ENCODE data around the gene CDKN1C.
A peak's percentile ranks its signal among the peaks of the same experiment; 100 is the strongest.
"Not testable (repeated sequence)": the region's sequence is repeated elsewhere in the genome, so short reads cannot be mapped to it uniquely, and the experiment has no call there.

Gene CDKN1C

DNA sequence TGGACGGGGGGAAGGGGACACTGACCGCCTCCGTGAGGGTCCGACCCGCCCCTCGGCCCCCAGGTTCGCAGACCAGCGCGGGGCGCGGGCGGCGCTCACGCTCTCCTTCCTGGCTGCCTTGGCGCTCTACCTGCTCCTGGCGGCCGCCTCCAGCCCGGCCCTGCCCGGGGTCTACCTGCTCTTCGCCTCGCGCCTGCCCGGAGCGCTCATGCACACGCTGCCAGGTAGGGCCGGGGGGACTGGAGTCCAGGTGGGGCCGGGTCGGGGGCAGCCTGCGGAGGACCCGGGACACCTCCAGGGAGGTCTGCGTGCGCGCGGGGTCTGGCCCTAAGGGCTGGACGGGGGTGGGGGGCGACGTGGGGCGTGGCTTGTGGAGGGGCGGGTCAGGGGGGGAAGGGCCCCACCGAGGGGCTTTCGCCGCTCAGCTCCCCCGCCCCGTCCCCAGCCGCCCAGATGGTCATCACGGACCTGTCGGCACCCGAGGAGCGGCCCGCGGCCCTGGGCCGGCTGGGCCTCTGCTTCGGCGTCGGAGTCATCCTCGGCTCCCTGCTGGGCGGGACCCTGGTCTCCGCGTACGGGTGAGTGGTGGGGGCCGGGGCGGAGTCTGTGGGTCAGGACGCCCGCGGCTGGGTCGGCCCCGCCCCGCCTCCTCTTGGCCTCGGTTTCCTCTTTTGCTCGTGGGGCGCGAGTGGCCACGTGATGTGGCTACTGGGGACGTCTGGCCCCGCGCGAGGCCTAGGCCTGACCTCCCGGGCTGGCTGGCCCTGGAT is 23.7 kb upstream of the CDKN1C start:
- DNase-seq (ENCODE audit: low spot score): no peak

DNA sequence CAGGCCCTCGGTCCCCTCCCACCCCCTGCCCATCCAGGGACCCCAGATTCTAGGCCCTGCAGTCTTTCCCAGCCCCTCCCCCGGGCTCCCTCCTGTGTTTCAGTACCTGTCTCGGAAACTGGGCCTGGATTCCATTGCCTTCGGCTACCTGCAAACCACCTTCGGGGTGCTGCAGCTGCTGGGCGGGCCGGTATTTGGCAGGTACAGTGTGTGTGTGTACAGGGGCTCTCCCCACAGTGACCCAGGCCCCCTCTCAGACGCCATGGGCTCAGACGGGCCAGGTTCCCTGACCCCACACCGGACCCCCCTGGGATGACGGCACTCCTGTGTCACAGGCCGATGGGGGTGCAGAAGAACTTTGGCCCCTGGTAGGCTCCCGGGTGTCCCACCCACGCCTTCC is 22.6 kb upstream of the CDKN1C start:
- no peak for DNase-seq (ENCODE audit: low spot score)

DNA sequence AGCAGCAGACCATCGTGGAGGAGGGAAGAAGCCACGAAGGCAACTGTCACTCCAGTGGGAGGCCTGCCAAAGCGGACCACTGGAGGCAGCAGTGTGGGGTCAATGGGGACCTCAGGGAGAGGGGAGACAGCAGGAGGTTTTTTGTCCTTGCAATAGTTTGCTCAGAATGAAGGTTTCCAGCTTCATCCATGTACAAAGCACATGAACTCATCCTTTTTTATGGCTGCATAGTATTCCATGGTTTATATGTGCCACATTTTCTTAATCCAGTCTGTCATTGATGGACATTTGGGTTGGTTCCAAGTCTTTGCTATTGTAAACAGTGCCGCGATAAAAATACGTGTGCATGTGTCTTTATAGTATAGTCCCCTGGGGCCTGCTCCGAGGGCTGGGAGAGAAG is 19.7 kb upstream of the CDKN1C start:
- not testable (repeated sequence) for DNase-seq (ENCODE audit: low spot score)

DNA sequence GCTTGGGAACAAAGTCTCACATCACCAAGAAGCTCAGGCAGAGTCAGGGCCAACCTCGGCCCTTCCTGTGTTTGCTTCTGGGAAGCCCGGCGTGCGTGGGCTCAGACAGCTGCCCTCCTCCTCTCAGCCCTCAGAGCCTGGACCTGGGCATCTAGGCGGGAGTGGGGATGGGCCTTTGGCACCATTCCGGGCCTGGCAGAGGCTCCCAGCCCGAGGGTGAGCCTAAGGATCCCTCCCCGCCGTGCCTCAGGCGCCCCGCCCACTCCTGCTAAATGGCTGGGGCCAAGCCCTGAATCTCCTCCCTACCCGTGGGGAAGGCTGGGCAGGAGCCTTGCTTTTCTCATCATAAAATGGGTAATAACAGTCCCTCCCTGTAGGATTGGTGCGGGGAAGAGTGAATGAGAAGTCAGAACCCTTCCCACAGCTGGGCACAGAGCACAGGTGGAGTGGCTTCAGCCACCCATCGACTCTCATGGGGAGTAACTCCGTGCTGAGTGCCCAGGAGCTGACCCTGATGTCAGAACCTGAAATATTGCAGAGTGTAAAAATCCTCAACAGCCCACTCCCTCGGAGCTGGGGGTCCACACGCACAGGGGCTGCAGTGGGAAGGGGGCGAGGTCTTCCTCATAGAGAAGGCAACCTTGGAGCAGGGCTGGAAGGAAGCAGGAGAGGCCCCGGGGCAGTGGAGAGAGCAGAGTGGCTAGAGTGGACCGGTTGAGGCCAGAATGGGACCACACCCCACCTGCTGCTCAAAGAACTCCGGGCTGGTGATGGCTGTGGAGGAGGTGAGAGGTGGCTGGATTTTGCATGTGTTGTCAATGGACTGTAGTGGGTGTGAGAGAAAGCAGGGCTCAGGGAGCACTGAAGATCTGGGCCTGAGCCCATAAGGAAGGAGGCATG is 18.8 kb upstream of the CDKN1C start:
- DNase-seq (ENCODE audit: low spot score): no peak

DNA sequence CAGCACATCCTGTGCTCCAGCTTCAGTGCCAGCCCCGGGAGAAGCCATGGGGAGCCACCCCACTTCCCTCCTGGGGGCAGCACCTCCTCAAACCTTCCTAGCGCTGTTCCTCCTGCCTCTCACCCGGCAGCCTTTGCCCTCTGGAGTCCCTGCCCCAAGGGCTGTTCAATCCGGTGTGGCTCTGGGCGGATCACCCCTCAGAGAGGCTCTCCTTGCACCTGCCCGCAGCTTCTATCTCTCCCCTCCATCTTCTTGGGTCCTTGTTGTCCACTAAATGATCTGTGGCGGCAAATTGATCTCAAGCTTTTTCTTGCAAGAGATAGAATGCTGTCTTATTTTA is 18.1 kb upstream of the CDKN1C start:
- DNase-seq (ENCODE audit: low spot score): no peak

DNA sequence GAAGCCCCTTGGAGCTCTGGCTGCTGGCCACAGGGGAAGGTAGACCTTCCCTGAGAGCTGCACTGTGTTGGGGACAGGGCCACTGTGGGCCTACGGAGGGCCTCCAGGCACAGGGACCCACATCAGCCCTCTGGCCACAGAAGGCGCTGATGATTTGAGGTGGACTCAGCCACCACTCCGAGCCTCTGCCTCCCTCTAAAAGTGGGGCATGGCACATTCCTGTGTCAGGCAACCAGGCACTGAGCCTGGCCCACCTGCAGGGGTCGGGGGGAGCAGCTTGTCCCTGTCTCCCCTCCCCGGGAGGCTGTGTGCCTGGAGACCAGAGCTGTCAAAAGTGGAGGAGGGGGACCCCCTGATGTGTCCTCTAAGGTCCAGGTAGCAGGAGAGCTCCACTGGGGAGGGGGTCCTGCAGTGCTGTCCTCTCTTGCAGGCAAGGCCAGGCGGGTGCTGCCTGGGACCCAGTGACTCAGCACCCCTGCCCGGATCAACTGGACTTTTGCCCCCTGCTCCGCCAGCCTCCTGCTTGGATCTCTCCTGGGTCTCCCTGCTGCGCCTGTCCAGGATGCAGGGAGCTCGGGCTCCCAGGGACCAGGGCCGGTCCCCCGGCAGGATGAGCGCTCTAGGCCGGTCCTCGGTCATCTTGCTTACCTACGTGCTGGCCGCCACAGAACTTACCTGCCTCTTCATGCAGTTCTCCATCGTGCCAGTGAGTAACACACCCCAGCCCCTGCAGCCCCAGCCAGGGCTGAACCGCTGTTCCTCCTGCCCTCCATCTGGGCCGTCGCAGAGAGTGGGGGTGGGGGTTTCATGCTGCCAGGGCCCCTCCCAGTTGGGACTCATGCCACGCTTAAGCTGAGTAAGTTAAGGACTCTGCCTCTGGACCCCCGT is 17.5 kb upstream of the CDKN1C start:
- no peak for DNase-seq (ENCODE audit: low spot score)

DNA sequence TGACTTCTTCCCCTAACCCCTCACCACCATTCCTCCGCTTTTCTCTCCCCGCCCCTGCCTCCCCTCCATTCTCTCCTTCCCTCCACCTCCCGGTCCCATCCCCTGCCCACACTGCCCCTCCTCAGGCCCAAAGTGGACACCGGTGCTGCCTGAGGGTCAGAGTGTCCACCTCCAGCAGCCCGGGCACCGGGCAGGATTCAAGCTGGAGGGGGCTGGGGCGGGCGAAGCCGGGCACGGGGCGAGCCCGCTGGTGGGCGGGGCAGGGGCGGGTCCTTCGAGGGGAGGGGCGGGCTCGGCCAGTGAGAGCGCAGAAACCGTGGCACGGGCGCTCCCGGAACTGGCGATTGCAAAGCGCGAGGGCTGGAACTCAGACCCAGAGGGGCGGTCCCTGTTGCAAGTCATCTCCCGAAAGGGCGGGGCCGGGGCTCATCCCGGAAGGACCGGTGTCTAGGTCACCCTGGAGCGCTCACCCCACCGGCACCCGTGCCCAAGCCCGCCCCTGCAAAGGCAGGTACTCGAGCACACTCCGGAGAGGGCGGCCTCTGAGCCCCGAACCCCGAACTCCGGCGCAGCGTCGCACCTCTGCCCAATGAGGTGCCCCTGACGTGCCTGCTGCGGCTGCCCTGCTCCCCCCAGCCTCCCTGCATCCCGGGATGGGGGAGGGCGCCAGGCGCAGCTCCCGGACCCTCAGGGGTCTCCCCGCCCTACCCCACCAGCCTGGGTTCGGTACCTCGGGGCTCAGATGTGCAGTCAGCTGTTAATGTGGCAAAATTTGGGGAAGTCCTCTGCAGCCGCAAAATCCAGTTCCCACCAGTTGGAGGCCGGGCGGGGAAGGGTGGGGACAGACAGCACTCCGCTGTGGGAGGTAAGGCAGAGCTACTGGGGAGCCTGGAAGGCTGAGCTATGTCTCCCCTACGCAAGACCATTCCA is 16.5 kb upstream of the CDKN1C start:
- peak; percentile 92 for DNase-seq (ENCODE audit: low spot score)

DNA sequence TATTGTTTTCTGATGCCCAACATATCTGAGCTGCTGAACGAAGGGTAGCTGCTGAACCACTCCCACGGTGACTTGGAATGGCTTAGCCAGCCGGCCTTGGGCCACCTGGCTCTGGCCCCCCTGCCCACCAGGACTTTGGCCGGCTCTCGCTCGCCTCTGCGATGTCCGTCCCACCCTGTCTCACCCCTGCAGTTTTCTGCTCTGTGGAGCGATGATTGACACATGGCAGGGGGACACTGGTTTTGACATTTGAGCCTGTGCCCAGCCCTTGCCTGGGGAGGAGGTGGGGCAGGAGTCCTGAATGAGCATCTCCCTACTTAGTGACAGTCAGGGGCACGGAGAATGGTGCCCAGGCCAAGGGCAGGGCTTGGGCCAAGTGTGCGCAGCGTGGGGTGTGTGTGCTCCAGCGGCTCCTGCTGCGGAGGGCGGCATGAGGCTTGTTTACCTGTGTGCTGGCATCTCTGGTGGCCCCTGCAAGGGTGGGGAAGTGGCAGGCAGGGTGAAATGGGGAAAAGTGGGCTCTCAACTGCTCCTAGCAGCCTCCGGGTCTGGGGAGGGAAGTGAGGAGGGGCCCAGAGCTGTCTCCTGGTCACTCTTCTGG is 15.7 kb upstream of the CDKN1C start:
- no peak for DNase-seq (ENCODE audit: low spot score)

DNA sequence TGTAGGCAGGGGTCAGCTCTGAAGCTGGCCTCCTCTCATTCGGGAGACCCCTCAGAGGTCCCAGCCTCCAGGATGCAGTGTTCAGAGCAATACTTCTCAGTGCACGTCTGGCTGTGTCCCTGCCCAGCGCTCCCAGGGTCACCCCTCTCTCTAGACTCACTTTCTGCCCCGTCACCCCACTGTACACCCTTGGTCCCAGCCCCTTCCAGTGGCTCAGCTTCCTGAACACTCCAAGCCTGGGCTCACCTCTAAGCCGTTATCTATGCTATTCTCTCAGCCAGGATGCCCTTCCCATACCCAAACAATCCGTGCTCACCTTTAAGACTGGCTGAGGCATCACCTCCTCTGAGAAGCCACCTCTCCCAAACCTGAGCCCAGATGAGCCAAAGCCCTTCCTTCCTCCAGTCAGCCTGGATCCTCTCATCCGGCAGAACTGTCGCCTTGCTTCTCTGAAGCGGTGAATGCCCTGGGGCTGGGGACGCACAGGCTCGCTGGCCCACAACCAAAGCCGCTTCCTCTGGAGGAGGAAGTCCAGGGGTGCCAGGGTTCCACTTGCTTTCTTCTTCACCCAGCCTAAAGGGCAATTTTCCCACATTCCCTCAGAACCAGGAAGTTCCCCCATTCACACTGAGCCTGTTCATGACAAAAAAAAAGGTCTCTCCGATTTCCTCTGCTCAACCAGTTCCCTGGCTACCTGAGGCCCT is 13.7 kb upstream of the CDKN1C start:
- no peak for DNase-seq (ENCODE audit: low spot score)

DNA sequence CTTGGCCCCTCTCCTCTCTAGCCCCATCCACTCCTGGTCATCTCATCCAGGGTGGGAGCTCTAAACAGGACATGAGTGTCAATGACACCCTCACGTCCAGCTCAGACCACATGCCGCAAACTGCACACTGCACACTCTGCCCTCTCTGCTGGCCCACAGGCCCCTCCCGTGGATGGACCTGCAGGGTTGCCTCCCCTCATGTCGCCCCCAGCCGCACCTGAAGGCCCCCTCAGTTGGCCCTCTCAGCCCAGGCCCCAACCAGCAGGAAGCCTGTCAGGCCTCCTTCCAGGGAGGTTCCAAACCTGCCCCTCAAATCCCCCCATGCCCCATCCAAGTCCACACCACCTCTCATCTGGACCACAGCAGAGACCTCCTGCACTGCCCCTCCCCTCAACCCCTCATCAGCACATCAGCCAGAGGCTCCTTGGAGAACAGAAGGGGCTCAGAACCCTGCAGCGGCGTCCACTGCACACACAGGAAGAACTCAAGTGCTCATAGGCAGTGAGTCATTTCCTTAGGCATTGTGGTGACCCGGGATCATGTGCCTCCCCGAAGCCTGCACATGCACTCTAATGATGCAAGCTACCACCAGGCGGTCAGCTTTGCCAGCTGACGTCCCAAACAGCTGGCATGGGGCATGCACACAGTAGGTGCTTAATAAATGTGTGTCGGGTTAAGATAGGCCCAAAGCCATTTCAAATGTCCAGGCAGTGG is 12.9 kb upstream of the CDKN1C start:
- DNase-seq (ENCODE audit: low spot score): peak; percentile 70

DNA sequence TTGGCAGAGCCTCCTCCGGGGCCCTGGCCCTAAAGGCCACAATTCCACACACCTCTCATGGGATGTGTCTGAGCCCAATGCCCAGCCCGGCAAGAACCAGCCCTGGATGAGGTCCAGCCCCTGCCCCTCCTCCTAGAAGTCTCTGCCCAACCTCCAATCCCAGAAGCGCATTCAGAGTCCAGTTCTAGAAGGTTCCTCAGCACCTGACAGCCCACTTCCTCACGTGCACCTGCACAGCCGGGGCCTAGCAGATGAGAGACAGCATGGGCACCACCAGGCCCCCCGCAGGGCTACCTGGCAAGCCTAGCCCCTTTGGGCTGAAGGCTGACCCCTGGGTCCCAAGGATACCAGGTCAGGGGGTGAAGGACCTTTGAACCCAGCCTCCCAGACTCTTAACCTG is 11.5 kb upstream of the CDKN1C start:
- DNase-seq (ENCODE audit: low spot score): no peak

DNA sequence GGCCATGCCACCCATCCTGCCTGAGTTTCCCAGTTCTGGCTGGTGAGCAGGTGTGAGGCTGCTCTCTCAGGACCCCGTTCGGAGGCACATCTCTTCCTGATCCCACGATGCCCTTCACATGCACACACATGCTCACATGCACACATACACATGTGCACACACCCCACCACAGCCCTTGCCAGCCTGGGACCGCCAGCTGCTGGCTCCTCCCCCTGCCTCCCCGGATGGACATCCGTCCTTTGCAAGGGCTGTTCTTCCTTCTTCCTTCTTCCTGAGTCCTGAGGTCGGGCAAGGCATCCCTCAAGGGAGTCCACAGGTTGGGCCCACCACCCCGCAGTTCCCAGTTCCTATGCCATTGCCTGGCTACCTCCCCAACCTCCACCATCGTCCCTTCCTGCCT is 10.5 kb upstream of the CDKN1C start:
- no peak for DNase-seq (ENCODE audit: low spot score)

DNA sequence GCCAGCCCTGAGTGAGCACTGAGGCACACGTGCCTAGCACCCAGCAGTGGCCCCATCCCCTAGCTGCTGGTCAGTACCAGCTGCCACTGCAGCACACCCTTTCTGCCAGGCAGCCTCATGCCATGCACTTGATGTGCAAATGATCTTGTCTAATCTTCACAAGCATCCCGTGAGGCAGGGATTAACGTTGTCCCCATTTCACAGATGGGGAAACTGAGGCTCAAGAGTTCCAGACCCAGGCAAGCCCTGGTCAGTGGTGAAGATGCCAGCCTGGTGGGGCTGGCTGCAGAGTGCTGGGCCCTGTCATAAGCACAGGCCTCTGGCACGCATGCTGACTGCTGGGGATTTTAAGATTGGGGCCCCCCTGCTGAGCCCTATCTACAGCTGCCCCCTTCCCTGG is 8.4 kb upstream of the CDKN1C start:
- DNase-seq (ENCODE audit: low spot score): no peak

DNA sequence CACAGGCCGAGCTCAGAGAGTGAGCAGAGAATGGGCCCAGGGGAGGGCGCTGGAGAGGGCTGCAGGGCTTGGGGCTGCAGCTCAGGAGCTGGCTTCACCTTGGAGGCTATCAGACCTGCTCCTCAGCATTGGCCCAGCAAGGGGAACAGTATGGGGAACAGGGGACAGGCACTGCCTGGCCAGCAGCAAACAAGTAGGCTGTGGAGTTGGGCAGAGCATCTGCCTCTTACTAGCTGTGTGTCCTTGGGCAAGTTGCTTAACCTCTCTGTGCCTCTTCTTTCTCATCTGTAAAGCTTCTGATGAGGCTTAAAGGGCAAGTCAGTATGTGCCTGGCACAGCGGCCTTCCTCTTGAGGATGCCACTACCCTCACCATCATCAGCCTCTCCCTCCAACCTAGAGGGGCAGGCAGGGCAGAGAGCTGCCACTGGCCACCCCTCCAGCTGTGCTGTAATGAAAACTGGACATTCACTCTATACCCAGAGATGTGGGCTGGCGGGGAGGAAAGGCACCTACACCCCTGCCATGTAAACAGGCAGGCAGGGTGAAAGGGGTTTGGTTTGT is 7.5 kb upstream of the CDKN1C start:
- peak; percentile 50 for DNase-seq (ENCODE audit: low spot score)

DNA sequence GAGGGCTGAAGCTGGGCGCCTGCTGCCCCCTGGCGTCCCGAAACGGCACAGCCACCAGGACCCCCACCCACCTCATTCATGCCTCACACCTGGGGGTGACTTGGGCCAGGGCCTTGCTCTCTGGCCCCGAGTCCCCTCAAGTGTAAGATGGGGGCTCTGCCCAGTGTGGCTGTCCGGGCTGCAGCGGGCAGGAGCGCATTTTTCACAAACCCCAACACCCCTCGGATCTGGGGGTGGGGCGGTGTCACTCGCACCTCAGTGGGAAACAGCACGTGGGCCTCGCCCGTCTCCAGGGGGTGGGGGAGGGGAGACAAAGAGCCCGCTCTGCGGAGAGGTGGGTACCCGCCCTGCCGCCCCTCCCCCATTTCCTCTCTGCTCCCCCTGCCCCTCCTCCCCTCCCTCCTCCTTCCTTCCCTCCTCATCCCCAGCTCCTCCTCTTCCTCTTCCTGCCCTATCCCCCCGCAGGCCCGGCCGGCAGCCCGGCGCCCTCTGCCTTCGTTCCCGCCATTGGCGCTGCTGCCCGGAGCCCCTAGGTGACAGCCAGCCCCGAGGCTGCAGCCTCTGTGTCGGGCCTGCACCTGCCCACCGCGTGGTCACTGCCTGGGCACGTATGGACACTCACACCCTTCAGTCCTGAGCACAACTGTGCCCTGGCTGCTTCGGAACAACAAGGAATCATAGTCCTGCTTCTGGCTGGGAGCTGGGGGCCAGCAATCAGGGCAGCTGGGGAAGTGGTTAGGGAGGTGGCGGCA is 6.8 kb upstream of the CDKN1C start:
- peak; percentile 48 for DNase-seq (ENCODE audit: low spot score)

DNA sequence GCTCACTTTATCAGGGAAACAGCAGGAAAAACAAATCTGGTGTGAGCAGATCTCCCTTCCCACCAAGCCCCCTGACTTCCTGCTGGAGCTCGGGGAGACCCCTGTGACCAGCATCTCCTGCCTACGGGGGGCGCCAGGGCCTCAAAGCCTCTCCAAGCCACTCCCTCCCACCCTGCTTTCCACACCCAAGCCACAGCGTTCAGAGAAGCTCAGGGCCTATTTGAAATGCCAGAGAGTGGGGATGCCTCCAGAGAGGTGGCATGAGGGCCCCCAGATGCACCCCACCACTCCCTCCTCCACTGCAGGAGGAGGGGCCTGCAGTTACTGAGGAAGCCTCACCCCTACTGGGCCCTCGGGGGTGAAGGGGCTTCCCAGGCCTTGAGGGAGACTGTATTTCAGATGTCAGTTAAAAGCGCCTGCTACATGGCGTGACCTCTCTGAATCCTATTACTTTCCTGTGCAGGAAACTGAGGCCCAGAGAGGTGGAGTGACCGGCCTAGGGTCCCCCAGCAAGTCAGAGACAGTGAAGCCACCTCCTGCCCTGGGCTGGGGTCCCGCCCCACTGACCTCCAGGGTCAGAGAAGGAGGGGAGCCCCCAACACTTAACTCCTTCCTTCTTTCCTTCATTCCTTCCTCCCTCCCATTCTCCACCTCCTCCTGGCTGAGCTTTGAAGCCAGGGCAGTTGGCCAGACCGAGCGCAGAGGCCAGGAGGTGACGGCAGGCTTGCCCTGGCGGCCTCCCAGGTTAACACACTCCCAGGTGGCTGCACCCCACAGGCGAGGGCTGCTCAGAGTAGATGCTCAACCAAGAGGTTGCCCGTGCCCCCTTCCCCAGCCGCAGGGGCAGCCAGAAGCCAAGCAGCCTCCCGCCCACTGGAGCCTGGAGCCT is 6.0 kb upstream of the CDKN1C start:
- no peak for DNase-seq (ENCODE audit: low spot score)

DNA sequence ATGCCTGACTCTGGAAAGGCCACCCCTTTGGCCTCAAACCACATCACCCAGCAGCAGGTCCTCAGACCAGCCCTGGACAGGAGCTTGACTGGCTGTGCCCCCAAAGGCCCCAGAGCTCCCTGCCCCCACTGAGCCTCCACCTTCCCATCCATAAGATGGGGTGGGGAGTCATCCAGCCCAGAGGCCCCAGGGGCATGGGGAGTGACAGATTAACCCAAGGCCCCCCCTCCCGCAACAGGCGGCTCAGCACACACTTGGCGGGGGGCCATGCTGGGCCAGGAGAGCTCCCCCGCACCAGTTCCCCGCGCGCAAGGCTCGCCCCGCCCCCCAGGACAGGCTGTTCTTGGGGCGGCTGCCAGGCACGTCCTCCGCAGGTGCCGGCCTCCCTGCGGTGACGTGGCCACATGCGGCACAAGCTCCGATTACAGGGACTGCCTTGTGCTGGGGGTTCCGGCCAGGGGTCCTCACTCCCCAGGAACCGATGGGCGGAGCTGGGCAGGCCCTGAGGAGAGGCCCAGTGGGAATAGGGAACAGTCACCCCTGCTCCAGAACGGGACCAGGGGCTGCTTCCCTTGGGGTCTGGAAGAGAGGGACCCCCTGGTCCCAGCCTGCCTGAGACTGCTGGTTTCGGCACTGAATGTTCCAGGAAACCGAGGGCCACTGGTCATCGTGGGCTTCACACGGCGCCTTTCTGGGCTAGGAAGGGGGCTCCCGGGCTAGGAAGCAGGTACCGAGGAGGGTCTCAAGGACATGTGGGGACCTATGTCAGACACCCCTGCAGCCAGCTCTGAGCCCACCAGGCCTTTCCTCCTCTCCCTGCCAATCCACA is 5.1 kb upstream of the CDKN1C start:
- no peak for DNase-seq (ENCODE audit: low spot score)

All from CD4-positive, alpha-beta T cell treated with Interleukin-2 at 100 ng/mL for 4 hours (primary cell).